Activated T-cell treated with anti-CD3 and anti-CD28 coated beads, Interleukin-2, amount 50 U/mL, for 24 hours (primary cell): Measurements from ENCODE around the gene NECTIN3.

Experiments used
- DNase-seq: peaks from one replicate; pipeline ENCODE4 v3.0.0-alpha.2; 2020
- H3K27ac Mint-ChIP-seq: 2 replicates; pipeline ENCODE4 v1.8.0; 2020; ENCODE audit warnings: mild to moderate bottlenecking, mixed read lengths
- H3K27me3 Mint-ChIP-seq: 2 replicates; pipeline ENCODE4 v1.8.0; 2020; ENCODE audit warnings: mixed read lengths
- H3K36me3 Mint-ChIP-seq: 2 replicates; pipeline ENCODE4 v1.8.0; 2020; ENCODE audit warnings: low read depth, mixed read lengths
- H3K4me1 Mint-ChIP-seq: 2 replicates; pipeline ENCODE4 v1.8.0; 2020; ENCODE audit warnings: low read depth, mixed read lengths
- H3K4me3 Mint-ChIP-seq: 2 replicates; pipeline ENCODE4 v1.8.0; 2020; ENCODE audit warnings: mild to moderate bottlenecking, moderate library complexity, mixed read lengths
- H3K9me3 Mint-ChIP-seq: 2 replicates; pipeline ENCODE4 v1.8.0; 2020; ENCODE audit warnings: mixed read lengths

NECTIN3 gene

GRCh38 chr3:111128884-111129283 lies 57.3 kb downstream of the NECTIN3 start:
- H3K36me3 Mint-ChIP-seq, result no peaks in the 10 kb centered on the region
- no peak for DNase-seq
- no peaks in the 10 kb centered on the region for H3K9me3 Mint-ChIP-seq
- no peaks in the 10 kb centered on the region for H3K4me1 Mint-ChIP-seq
- H3K27ac Mint-ChIP-seq, result no peak overlapping the region
- H3K4me3 Mint-ChIP-seq, result no peak overlapping the region
- H3K27me3 Mint-ChIP-seq, result no peaks in the 10 kb centered on the region

DNA sequence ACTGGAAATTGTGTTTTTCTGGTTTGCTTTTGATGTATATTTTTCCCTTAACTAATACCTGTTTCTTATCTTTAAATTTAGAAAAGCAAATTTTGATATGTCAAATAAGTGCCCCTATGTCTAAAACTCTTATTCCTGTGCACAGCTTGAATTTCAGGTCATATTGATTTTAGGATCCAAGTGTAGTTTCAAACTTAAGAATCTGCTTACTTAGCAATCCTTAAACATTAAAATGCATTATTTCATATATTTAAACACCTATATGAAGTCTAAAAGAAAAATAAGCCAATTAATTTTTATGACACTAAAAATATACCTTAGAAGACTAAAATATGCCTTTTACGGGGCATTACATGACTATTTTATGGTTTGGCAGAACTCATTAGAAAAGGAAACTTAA lies 59.2 kb downstream of the NECTIN3 start:
- DNase-seq, result no peak
- Mint-ChIP-seq H3K4me1 (no peaks in the 10 kb centered on the region), H3K27me3 (no peaks in the 10 kb centered on the region), H3K4me3 (no peak overlapping the region), H3K36me3 (no peaks in the 10 kb centered on the region), H3K27ac (no peak overlapping the region), H3K9me3 (no peaks in the 10 kb centered on the region)

- H3K27ac Mint-ChIP-seq, result no peak overlapping the region
- no peaks in the 10 kb centered on the region for H3K27me3 Mint-ChIP-seq
- no peak overlapping the region for H3K4me3 Mint-ChIP-seq
- no peaks in the 10 kb centered on the region for H3K4me1 Mint-ChIP-seq
- no peaks in the 10 kb centered on the region for H3K9me3 Mint-ChIP-seq
- no peak for DNase-seq
- H3K36me3 Mint-ChIP-seq, result no peaks in the 10 kb centered on the region
Measured at GRCh38 chr3:111134302-111134701, 62.7 kb downstream of the NECTIN3 start.

GRCh38 chr3:111151438-111151837 lies 79.8 kb downstream of the NECTIN3 start:
- DNase-seq, result no peak
- no peak overlapping the region for H3K27ac Mint-ChIP-seq
- H3K4me1 Mint-ChIP-seq, result no peaks in the 10 kb centered on the region
- H3K27me3 Mint-ChIP-seq, result no peaks in the 10 kb centered on the region
- H3K9me3 Mint-ChIP-seq, result no peaks in the 10 kb centered on the region
- no peak overlapping the region for H3K4me3 Mint-ChIP-seq
- peaks cover 5% of the 10 kb centered on the region for H3K36me3 Mint-ChIP-seq

DNA sequence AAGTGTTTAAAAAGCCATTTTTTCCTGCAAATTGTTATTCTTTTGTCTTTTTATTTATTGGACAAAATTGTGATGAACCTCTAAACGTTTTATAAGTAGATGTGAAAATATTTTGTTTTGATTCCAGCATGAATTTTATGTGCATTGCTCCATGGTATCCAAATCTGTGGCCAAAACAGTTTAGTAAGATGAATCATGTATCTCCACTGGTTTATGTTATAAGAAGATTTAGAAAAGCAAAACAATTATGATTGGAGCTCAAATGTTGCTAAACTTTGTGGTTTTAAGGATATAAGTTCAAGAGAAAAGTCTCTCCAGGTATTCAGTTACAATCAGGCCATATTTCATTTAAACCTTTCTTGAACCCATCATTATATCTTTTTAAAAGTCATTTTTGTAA lies 80.9 kb downstream of the NECTIN3 start:
- peaks cover 5% of the 10 kb centered on the region for H3K36me3 Mint-ChIP-seq
- H3K9me3 Mint-ChIP-seq, result no peaks in the 10 kb centered on the region
- no peaks in the 10 kb centered on the region for H3K27me3 Mint-ChIP-seq
- H3K4me1 Mint-ChIP-seq, result no peaks in the 10 kb centered on the region
- H3K27ac Mint-ChIP-seq, result no peak overlapping the region
- H3K4me3 Mint-ChIP-seq, result no peak overlapping the region
- DNase-seq, result no peak

DNA sequence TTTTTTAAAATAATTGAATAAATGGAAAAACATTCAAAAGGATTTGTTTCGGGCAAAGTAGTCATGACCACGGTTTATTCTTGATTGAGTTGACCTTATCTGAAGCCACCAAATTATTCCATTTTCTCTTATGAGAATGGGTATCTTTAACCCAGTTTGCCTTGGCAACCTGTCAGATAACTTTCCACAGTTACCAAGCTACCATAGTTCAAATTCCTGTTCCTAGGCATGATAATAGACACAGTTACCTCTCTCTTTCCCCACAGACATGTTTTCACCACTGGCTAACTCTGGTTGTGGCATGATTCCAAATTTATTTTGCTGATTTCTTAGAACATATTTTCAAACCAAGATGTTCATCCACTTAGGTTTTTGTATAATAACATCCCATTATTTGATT lies 84.9 kb downstream of the NECTIN3 start:
- Mint-ChIP-seq H3K36me3 (peaks cover 5% of the 10 kb centered on the region), H3K4me3 (no peak overlapping the region), H3K4me1 (no peaks in the 10 kb centered on the region), H3K27me3 (no peaks in the 10 kb centered on the region), H3K27ac (no peak overlapping the region), H3K9me3 (no peaks in the 10 kb centered on the region)
- no peak for DNase-seq

GRCh38 chr3:111159391-111159790 lies 87.8 kb downstream of the NECTIN3 start:
- Mint-ChIP-seq H3K27ac (no peak overlapping the region), H3K9me3 (no peaks in the 10 kb centered on the region), H3K4me3 (no peak overlapping the region), H3K4me1 (no peaks in the 10 kb centered on the region), H3K36me3 (peaks cover 5% of the 10 kb centered on the region), H3K27me3 (no peaks in the 10 kb centered on the region)
- DNase-seq, result no peak

DNA sequence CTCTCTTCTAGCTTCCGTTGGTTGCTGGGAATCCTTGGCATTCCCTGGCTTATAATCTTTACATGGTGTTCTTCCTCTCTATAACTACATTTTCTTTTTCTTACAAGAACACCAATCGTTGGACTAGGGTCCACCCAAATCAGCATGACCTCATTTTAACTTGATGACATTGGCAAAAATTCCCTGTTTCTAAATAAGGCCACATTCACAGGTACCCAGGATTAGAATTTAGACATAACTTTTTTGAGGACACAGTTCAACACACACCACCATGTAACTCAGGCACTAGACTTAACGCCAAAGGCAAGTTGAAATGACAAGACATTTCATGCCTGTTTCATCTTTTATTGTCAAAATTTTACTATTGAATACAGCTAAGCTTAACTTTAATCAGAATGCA lies 93.0 kb downstream of the NECTIN3 start:
- Mint-ChIP-seq H3K9me3 (no peaks in the 10 kb centered on the region), H3K27me3 (no peaks in the 10 kb centered on the region), H3K36me3 (no peaks in the 10 kb centered on the region), H3K27ac (no peak overlapping the region), H3K4me1 (no peaks in the 10 kb centered on the region), H3K4me3 (no peak overlapping the region)
- no peak for DNase-seq

DNA sequence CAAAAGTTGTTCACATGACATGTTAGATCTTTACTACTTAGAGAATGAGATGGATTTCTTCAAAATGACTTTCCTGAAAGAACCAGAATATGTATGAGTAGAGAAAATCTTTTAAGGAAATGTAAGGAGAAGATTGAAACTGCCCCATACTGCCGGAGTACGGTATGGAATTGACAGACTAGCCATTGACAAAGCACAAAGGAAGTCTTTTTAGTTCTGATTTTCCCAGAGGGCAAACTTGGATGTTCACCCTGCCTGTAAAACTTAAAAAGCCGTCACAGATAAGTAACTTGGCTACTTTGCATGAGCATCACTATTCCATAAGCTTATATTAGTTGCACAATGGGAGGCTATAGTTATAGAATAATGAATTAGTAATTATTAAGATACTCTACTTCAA lies 93.8 kb downstream of the NECTIN3 start:
- Mint-ChIP-seq H3K4me1 (no peaks in the 10 kb centered on the region), H3K36me3 (no peaks in the 10 kb centered on the region), H3K4me3 (no peak overlapping the region), H3K27me3 (no peaks in the 10 kb centered on the region), H3K27ac (no peak overlapping the region), H3K9me3 (no peaks in the 10 kb centered on the region)
- no peak for DNase-seq

DNA sequence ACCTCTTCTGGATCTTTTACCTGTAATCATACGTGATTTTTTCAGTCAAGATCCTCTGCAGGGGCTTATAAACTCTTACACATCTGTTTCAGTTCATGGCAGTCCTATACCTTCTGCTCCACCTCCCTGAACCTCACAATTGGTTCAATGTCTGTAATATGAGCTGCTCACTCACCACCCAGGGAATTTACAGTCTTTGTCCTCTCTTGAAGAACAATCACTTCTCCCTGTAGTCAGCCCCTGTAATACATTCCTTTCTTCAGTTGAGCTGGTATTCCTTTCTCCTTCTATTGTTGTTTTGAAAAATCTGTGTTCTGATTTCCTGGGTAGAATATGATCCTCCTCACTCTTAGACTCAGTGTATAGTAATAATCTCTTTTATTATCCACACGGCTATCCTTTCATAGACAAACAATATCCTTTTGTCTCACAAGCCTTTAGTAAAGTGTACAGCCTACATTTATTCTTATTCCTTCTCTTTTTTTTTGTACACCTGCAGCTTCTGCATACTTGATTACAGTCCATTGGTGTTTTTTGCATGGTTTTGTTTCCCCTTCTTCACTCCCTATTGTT lies 101.8 kb downstream of the NECTIN3 start:
- Mint-ChIP-seq H3K9me3 (no peaks in the 10 kb centered on the region), H3K4me1 (no peaks in the 10 kb centered on the region), H3K4me3 (no peak overlapping the region), H3K36me3 (no peaks in the 10 kb centered on the region), H3K27ac (no peak overlapping the region), H3K27me3 (no peaks in the 10 kb centered on the region)
- DNase-seq, result no peak

DNA sequence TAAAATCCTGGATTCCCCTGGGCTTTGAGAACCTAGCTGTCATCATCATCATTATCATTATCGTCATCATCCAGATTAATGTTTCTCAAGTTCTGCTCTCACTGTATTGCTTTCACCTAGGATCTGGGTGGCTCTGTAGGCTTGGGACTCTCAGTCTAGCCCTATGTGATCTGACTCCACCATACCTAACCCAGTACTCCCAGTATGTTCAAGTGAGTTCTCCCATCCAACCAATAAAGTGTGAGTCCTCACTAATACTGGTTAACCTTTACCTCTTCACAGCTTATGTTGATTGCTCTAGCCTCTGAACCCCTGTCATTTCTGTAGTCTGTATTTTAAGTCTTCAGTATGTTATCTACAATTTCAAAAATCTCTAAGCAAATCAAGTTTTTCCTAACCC lies 102.3 kb downstream of the NECTIN3 start:
- Mint-ChIP-seq H3K36me3 (no peaks in the 10 kb centered on the region), H3K27me3 (no peaks in the 10 kb centered on the region), H3K4me3 (no peak overlapping the region), H3K27ac (no peak overlapping the region), H3K4me1 (no peaks in the 10 kb centered on the region), H3K9me3 (no peaks in the 10 kb centered on the region)
- DNase-seq, result no peak

GRCh38 chr3:111190518-111190917 lies 118.9 kb downstream of the NECTIN3 start:
- no peak for DNase-seq
- Mint-ChIP-seq H3K27ac (no peak overlapping the region), H3K4me1 (peaks cover 6% of the 10 kb centered on the region), H3K9me3 (no peaks in the 10 kb centered on the region), H3K36me3 (no peaks in the 10 kb centered on the region), H3K27me3 (no peaks in the 10 kb centered on the region), H3K4me3 (no peak overlapping the region)

GRCh38 chr3:111193472-111193871 lies 121.9 kb downstream of the NECTIN3 start:
- no peak overlapping the region for H3K4me3 Mint-ChIP-seq
- H3K36me3 Mint-ChIP-seq, result no peaks in the 10 kb centered on the region
- H3K27ac Mint-ChIP-seq, result no peak overlapping the region
- no peaks in the 10 kb centered on the region for H3K9me3 Mint-ChIP-seq
- no peaks in the 10 kb centered on the region for H3K27me3 Mint-ChIP-seq
- no peak for DNase-seq
- H3K4me1 Mint-ChIP-seq, result peaks cover 11% of the 10 kb centered on the region

DNA sequence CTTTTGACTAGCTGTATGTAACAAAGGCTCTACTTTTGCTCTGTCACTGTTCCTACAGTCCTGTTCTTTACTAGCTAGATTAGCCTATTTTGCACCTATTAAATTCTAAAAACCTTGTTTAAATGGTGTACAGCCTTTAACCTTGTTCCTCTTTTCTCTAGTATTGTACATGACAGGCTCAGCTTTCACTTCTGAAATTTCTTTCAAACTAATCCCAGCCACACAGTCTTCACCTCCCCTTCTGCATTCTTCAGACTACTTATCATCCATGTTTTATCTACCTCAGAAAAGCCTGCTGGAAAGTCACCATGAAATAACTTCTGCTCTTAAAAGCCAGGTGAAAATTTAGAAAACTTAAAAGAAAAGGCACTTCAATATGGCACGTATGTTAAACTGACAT lies 122.4 kb downstream of the NECTIN3 start:
- Mint-ChIP-seq H3K27ac (no peak overlapping the region), H3K36me3 (no peaks in the 10 kb centered on the region), H3K4me1 (peaks cover 11% of the 10 kb centered on the region), H3K9me3 (no peaks in the 10 kb centered on the region), H3K27me3 (no peaks in the 10 kb centered on the region), H3K4me3 (no peak overlapping the region)
- DNase-seq, result no peak

DNA sequence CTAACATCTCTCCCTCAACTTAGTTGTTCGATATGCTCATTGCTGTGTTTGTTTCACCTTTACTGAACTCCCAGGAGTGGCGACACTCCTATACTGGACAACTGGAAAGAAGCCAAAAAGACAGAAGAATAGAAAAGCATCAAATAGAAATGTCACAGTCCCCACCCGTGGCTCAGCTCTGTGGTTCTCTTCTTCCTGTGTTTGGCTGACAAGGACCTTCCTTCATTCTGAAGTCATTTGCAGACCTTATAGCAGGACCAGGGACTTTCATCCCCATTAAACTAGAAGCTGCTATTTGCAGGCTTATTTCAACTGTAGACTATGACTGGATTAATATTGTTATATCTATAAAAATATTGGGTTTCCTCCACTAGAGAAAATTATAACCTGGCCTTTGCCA lies 125.9 kb downstream of the NECTIN3 start:
- Mint-ChIP-seq H3K9me3 (no peaks in the 10 kb centered on the region), H3K27me3 (no peaks in the 10 kb centered on the region), H3K4me3 (no peak overlapping the region), H3K4me1 (peaks cover 5% of the 10 kb centered on the region), H3K36me3 (no peaks in the 10 kb centered on the region), H3K27ac (no peak overlapping the region)
- DNase-seq, result no peak

- H3K4me3 Mint-ChIP-seq, result no peak overlapping the region
- H3K27ac Mint-ChIP-seq, result no peak overlapping the region
- H3K27me3 Mint-ChIP-seq, result no peaks in the 10 kb centered on the region
- H3K4me1 Mint-ChIP-seq, result peaks cover 5% of the 10 kb centered on the region
- H3K9me3 Mint-ChIP-seq, result no peaks in the 10 kb centered on the region
- no peak for DNase-seq
- no peaks in the 10 kb centered on the region for H3K36me3 Mint-ChIP-seq
Measured at GRCh38 chr3:111200027-111200426, 128.4 kb downstream of the NECTIN3 start.
